SHP77 treated with DMSO at 0.1 percent for 48 hours (cell line): ENCODE results near the gene CCBE1.
"Not testable (repeated sequence)": the region's sequence is repeated elsewhere in the genome, so short reads cannot be mapped to it uniquely, and the experiment has no call there.

ENCODE experiments used
- DNase-seq: peaks from one replicate; lab custom pipeline; 2025; lab: John Stamatoyannopoulos, UW

The CCBE1 gene

DNA sequence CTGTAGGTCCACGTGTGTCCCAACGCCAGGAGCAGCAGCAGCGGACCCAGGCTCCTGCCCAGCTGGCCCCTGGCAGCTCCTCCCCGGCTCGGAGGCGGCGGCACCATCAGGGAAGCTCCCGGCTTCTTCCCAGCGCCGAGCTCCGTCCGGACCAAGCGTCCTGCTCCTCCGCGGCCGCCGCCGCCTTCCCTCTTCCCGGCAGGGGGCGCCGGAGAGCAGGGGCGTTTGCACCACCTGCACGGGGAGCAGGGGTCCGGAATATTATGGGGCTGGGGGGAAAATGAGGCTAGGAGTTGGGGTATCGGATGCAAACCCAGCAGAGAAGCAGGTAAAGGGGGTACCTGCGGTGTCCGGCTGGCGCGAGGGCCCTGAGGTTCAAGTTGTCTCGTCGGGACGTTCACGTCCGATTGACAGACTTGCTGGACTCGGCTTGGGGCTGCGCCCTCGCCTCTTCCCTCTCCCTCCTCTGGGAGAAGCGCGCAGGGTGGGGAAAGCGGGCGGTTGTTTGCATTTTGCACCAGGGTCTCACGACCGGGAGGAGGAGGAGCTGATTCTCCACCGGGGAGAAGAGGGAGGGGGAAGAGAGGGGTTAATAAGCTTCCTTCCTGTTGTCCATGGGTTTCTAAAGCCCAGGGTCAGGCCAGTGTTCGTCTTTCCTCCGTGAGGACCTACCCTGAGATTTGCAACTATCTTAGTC is at the start of gene CCBE1:
CCBE1 (minus strand) TSS at position 188 of the 697 bp plus-strand sequence.
- no peak for DNase-seq

DNA sequence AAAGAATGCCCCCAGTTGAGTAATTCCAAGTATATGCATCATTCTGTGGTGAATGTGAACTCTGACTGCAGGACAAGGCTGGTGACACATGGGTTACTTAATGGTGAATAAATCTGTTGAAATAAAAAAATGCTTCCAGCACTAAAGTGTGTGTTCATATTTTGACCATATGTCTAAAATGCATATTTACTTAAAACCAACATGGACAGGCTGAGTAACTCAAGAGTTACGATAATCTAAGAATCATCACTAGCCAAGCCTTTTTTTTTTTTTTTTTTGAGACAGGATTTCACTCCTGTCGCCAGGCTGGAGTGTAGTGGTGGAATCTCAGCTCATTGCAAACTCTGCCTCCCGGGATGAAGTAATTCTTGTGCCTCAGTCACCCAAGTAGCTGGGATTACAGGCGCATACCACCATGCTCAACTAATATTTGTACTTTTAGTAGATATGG is 47.1 kb upstream of the CCBE1 start:
- DNase-seq, result no peak

DNA sequence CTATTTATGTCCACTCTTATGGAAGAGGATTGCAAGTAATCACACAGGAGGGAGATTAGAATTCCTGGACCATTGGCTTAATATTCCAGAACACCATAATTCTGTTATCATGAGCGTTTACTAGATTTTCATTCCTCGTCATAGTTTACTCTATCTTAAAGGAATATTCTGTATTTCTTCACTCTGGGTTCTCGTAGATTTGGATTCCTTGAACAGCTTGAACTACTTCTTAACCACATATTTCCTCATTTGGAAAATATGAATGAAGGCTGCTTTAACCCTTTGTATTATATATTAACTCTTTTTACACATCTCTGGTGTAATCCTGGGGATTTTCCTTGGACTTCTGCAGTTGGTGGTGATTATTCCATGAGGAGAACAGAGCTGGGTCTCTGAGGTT is 46.3 kb upstream of the CCBE1 start:
- DNase-seq, result no peak

DNA sequence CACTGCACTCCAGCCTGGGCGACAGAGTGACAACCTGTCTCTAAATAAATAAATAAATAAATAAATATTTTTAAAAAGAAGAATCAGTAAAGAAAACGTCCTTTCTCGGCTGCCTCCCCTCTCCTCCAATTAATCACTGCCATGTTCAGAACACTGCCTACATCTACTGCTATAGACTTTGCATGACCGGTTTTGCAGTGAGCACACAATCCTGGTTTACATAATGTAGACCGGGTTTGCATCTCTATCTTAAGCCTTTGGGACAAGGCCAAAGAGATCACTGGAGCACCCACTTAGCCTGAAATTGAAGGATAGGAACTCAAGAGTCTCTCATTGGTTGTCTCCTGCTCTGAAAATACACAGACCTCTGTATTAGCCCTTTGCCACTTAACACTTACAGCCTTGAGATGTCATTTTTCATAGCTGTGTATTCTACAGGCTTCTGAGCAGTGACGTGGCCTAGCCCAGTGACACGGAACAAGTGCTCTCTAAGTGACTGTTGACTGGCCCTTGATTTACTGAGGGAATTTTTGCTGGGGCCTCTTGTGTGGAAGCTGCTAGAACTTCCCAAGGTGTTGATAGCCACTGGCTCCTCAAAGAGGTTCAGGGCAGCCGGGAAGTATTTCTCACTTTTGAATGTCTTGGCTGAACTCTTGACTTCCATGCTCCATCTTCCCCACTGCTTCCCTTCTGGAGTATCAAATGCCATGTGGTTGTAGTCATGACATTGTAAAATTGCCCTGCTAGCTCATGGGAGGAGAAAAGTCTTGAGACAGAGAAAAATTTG is 45.3 kb upstream of the CCBE1 start:
- DNase-seq, result no peak

DNA sequence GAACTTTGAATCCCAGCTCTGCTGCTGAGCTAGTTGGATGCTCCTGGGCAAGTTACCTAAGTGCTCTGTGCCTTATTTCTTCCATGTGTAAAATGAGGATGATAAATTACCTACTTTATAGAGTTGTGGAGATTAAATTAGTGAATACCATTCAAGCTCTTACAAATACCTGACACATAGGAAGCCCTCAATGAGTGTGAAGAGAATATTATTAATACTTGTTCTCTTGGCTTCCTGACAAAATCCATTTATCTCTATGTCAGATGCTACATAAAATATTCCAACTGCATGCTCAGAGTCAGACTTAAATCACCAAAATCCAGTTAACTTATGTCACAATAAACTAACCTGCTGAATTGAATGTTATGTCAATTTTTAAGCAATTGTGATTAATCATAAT is 42.9 kb upstream of the CCBE1 start:
- no peak for DNase-seq

DNA sequence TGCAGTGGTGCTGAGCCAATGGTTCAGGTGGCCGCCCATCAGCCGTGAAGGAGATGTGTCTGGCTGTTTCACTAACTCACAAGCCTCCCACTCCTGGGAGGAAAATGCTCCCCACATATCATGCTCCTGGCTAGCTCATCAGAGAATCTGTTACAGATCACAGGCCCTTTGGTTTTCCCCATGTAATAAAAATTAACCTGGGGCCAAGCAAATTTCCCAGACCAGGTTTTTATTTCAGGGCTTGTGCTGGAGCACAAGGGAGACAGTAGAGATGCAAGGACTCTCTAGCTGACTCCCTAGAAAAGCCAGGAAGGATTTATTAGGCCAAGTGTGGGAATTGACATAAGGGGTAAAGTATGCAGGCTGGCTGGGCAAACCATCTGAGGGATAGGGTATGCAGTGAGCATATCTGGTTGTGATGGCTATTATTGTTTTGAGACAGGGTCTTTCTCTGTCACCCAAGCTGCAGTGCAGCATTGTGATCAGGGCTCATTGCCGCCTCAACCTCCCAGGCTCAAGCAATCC is 40.6 kb upstream of the CCBE1 start:
- no peak for DNase-seq

DNA sequence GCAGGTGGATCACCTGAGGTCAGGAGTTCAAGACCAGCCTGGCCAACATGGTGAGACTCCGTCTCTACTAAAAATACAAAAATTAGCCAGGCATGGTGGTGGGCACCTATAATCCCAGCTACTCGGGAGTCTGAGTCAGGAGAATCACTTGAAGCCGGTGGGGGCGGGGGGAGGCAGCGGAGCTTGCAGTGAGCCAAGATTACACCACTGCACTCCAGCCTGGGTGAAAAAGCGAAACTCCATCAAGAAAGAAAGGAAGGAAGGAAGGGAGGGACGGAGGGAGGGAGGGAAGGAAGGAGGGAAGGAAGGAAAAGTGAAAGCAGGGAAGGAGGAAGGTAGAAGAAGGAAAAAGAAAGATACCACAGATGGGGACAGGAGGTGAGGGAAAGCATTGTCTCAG is 40.1 kb upstream of the CCBE1 start:
- not testable (repeated sequence) for DNase-seq

DNA sequence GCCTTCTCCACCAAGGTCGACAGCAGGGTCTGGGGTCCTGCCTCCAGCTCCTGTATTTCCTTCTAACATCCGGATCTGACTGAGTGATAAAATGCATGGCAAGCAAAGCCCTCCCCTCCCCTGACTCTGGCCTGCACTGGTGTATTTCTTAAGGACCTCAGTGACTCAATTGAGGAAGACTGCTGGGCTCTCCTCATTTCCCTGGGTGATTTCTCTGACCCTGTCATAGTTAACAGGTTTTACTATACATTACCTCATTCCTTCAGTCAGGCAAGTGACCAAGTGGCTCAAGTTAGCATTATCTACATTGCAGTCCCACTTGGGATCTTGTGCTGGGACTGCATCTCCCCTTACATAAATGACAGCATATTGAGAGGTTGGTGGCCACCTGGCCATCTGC is 38.8 kb upstream of the CCBE1 start:
- no peak for DNase-seq

DNA sequence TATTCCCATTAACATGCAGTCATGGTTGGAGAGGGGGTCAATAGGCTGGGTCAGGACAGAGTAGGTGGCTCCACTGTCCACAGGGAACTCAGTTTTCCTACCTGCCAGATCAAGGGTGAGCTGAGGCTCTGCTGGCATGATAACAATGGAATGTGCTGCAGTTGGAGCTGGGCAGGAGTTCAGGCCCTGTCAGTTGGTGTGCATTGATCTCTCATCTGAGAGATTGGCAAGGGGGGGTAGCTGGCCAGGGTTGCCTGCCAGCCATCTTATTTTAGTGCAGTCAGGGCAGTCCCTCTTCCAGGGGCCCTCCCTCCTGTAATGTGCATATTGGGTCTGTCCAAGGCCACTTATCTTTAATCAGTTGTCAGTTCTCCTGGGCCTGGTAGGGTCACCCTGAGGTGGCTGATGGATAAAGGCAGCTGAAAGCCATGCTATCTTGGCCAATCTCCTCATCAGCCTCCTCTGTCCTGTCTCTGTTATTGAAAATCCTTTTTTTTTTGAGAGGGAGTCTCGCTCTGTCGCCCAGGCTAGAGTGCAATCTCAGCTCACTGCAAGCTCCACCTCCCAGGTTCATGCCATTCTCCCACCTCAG is 38.1 kb upstream of the CCBE1 start:
- DNase-seq, result no peak

DNA sequence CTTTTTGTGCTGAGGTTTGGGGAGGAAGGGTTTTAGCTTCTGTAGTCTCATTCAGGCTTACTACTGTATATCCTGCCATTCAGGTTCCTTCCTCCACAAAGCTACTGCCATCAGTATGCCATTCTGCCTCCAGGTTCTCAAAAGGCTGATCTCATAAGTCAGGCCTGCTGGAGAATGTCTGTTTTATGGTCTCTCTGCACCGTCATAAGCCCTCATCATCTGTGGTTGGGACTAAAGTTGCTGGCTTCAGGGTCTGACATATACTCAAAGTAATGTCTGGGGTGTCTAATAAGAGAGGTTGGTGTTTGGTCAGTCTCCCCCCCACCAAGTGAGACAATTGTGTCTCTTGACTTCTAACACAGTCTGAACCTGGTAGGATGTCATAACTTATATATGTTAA is 36.2 kb upstream of the CCBE1 start:
- no peak for DNase-seq

DNA sequence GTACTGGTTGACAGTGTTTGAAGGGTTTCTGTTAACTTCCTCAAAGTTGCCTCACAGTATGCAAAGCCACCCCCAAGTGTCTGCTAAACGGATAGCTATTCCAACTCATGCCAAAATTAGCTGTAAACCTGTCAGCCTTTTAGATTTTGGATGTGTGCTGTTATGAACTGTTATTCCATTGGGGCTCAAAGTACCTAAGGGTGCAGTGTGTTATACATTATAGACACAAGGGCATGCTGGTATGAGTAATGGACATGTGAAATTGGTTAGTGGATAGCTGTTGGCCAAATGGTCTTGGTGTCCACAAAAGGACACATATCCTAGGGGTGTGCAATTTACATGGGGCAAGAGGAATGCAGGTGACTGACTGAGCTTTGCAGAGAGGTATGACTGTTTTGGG is 33.7 kb upstream of the CCBE1 start:
- no peak for DNase-seq

DNA sequence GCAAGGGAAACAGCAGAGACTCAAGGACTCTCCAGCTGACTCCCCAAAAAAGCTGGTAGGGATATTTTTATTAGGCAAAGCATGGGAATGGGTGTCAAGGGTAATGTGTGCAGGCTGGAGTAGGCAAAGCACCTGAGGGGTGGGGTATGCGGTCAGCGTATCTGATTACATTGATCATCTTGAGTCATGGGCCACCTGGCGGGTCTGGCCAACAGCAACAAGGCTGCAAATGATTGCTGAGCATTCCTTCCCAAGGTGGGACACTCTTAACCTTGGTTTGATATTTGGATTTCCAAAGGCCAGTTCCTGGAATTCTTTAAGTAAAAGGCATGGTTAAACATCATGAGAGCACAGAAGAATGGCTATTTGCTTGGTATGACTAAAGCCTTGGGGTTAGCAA is 32.6 kb upstream of the CCBE1 start:
- DNase-seq, result no peak

DNA sequence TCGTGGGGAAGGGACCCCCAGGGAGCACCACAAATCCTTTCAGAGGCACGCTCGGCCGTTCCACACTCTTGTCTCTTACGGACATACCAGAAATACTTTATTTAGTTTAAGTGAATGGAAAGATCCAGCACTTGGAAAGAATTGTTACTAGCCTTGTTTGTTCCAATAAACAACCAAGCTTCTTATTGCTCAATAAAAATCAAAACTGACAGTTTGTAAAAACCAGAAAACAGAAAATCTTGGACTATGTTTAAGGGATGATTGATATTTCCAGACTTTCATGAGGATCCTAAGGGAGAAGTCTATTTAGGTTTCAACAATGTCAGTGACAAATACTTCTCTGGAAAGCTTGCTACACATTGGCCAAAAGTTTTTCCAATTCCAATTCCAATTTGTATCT is 31.6 kb upstream of the CCBE1 start:
- no peak for DNase-seq

DNA sequence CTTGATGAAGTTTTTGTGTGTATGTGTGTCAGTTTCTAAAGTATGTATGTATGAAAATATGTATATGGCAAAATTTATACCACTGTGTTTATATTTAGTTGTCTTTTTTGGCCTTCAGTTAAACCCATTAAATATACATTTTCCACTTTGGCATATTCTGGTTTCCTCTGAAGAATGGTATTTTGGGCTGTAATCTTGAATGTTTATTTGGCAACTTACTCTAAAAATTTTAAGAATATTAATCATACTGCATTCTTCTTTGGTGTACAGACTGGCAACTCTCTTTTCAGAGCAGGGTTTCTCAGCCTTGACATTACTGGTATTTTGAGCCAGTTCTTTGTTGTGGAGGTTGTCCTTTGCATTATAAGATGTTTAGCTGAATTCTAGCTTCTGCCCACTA is 27.9 kb upstream of the CCBE1 start:
- no peak for DNase-seq

DNA sequence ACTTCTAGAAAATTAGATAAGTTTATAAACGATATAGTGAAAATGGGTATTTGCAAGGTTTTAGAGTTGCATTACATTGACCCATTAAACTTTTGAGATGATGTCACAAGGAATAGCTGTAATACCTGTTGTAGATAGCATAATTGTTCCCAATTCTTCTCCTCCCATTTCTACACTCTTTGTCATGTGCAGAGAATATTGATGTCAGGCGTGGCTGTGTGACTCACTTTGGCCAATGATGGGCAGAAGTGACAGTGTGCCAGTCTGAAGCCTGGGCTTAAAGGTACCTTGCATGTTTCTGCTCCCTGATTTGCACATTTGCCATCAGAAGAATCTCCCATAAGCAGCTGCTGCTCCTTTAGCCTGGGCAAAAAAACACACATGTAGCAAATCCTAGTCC is 26.9 kb upstream of the CCBE1 start:
- no peak for DNase-seq

DNA sequence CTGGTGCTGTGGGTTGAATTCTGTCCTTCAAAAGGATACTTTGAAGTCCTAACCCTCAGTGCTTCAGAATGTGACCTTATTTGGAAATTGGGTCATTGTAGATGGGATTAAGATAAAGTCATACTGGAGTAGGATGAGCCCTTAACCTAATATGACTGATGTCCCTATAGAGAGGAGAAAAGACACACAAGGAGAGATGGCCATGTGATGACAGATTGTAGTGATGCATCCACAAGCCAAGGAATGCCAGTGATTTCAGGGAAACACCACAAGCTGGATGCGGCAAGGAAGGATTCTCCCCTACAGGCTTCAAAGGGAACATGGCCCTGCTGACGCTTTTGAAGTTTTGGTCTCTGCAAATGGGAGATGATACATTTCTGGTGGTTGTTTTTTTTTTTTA is 24.7 kb upstream of the CCBE1 start:
- no peak for DNase-seq

DNA sequence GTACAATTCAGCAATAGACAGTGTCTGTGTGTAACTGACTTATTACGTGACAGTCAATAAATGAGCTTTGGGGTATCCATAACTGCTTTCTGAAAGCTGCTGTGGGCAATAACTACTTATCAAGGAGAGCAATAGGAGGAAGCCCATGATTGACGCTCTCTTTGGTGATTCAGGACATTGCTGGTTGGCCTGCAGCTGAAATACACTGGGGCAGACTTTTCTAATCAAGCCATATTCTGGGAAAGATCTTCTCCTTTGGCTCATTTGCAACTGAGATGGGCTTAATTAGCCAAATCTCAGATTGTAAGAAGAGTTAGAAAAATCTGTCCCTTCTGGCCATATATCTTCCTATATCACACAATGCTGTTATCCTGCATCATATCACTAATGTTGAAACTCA is 24.0 kb upstream of the CCBE1 start:
- no peak for DNase-seq

DNA sequence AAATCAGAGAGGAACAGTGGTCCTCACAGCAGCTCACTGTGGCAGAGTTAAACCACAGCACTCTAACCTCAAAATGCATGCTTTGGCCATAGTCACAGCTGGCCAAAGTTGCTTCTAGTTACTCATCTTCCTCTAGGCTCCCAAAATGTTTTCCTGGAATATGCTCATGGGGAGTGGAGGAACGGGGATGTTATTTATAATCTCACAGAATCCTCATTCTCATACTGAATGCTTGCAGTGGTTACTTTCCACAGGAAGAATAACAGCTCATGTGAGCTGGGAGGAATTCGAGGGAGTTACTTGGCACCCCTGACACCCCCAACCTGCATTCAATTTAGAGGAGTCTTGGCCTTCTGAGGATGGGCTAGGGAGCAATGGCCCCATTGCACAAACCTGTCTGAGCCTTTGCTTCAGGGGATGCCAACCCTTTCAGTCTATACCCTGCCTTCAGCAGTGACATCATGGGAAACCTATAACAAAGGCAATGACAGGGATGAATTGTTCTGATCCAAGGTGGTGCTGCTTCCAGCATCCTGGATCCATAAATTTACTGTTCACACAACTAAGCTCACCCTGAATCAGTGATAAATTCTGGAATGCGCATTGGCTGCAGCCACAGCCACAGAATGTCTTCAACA is 22.4 kb upstream of the CCBE1 start:
- no peak for DNase-seq

DNA sequence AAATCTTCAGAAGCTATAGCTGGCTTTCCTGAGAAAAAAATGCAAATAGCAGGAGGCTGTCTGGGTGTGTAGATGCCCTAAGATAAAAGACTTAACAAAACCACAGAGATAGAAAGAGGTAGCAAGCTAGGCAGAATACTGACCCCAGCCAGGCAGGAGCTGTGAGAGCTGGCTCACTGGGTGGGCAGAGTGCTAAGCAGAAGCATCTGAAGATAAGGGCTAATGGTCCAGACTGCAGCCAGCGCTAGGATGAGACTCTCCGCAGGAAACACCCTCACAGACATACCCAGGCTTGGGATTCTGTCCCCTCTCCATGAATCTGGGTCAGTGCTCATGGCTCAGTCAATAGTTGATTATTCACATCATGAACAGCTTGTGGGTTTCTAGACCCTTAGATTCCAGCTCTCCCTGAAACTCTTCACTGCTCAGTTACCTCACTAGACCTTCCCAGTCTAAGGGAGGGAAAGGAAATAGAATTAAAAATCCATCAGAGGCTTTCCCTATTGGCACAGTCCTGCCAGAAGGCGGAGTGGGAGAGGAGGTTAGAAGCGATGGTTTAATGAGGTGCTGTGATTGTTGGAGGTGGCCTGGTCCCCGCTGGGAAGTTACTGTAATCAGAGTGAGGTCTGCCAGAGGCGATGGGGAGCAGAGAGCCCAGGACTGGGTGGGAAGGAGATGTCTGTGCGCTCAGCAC is 21.4 kb upstream of the CCBE1 start:
- no peak for DNase-seq

DNA sequence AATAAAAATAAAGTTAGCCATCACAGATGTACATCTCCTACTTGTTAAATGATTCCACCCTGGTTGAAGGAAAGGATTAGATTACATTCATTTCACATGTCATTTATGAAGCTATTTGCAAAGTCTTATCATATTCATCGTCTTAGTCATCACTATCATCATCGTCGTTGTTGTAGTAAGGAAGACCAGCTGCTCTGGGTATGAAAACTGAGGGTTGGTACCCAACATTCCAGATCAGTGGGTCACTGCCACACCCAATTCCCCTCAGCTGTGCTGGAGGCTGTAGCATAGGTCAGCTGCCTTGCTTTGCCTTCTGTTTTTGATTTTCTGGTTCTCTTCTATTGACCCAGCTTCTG is 20.9 kb upstream of the CCBE1 start:
- no peak for DNase-seq

DNA sequence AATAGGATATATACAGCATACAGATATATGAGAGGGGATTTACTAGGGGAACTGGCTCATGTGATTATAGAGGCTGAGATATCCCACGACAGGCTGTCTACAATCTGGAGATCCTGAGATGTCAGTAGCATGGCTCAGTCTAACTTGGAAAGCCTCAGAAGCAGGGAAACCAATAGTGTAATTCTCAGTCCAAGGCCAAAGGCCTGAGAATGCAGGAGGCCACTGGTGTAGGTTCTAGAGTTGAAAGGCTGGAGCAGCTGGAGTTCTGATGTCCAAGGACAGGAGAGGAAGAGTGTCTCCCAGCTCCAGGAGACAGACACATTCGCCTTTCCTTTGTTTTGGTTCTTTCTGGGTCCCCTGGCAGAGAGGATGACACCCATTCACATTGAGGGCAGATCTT is 20.1 kb upstream of the CCBE1 start:
- DNase-seq, result no peak

DNA sequence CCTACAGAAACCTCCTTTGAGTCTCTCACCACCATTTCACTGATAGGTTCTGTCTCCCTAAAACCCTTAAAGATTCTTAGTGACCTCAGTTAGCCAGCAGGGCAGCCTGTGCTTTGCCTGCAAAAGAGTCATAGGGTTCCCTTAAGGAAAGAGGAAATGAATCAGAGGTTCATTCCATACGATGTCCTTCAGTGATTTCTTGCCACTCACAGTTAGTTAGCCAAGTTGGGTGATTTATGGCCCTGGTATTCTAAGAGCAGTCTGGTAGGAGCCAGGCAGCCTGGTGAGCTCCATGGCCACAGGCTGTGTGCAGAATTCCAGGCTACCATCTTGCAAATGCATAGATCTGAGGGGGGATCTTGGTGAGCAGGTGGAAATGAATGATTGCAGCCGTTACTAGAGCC is 18.7 kb upstream of the CCBE1 start:
- no peak for DNase-seq
